Suprapubic skin (tissue), 4 donors: ENCODE data around the gene KIAA1671. TPM values are rescaled to one million over a fixed set of nuclear protein-coding genes. Genes with fewer than 3 reads are reported as not detected.

Experiments used
- DNase-seq, 2 donors: peaks; one replicate each; pipeline ENCODE4 v3.0.0-alpha.2; 2019; ENCODE audit warnings: low spot score in 2 of 2
- H3K27ac ChIP-seq: fragments of 200-600 bp; sonication (generic); one replicate; pipeline ENCODE4 v1.5.1; 2019
- H3K27me3 ChIP-seq: fragments of 200-600 bp; sonication (generic); one replicate; pipeline ENCODE4 v1.5.1; 2019
- H3K36me3 ChIP-seq: fragments of 200-600 bp; sonication (generic); one replicate; pipeline ENCODE4 v1.5.1; 2019
- H3K4me1 ChIP-seq: fragments of 200-600 bp; sonication (generic); one replicate; pipeline ENCODE4 v1.5.1; 2019
- H3K4me3 ChIP-seq: fragments of 200-600 bp; sonication (generic); one replicate; pipeline ENCODE4 v1.5.1; 2019; ENCODE audit warnings: mild to moderate bottlenecking
- H3K9me3 ChIP-seq: fragments of 200-600 bp; sonication (generic); one replicate; pipeline ENCODE4 v1.5.1; 2019
- EP300 ChIP-seq: sonication (generic); formaldehyde crosslinking; IDR thresholded peaks from one replicate; pipeline ENCODE4 v1.6.1; 2017; ENCODE audit warnings: antibody characterized with exemption
- POLR2A ChIP-seq, 2 donors: fragments of 450-650 bp; IDR thresholded peaks; one replicate each; pipeline ENCODE4 v1.6.1; 2017; ENCODE audit warnings: antibody characterized with exemption in 2 of 2, mild to moderate bottlenecking in 2 of 2, moderate library complexity in 2 of 2
- POLR2AphosphoS5 ChIP-seq, 3 donors: sonication (generic); formaldehyde crosslinking; IDR thresholded peaks; one replicate each; pipeline ENCODE4 v1.6.1; 2017; ENCODE audit warnings: antibody characterized with exemption in 3 of 3
- WGBS: methylation state at CpG from one replicate; pipeline ENCODE4 v1.1.5; 2018; 5-methylcytosine and 5-hydroxymethylcytosine counted together
- total RNA-seq, 4 donors: library from RNA; depleted of rRNA; stranded (reverse); fragments of >200 nt; gene quantifications; one replicate each; pipeline ENCODE4 v1.1.0, GENCODE V29; 2016
- TF ChIP-seq, protein P1 (sequence below), 2 donors: fragments of 200-600 bp in 1 of 2; fragments of 450-650 bp in 1 of 2; sonication (generic) in 1 of 2; IDR thresholded peaks; one replicate each; pipeline ENCODE4 v1.5.1; 2016 to 2019; ENCODE audit warnings: antibody characterized with exemption in 2 of 2, mild to moderate bottlenecking in 1 of 2, moderate library complexity in 1 of 2

KIAA1671 gene
- total RNA-seq, 4 donors from 2014 or later: 74.4 to 116 (median 97.0) TPM

DNA sequence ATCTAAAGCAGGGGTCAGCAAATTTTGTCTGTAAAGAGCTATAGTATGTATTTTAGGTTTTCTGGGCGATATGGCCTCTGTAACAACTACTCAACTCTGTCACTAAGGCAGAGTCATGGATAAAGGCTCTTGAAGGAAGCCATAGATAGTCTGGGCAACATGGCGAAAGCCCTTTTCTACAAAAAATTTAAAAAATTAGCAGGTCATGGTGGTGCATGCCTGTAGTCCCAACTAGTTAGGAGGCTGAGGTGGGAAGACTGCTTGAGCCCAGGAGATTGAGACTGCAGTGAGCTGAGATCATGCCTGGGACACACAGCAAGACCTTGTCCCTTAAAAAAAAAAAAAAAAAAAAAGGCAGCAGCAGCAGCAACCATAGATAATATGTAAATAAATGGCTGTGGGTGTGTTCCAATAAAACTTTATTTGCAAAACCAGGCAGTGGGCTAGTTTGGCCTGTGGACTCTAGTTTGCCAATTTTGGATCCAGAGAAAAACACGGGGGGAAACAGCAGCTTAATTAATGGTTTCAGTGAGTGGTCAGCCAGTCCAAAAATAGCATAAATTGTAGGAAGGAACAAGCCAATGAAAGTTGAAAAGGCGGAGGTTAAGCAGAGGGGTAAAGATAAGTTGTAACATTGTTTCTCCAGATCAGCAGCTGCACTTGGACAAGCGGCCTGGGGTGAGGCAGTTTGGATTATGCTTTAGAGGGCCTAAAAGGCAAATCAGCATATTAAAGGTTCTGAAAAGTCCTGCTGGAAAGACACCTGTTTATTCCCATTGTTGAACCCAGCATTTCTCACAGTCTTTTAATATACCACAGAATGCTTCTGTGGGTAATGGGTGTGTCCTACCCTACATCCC is 62.6 kb downstream of the KIAA1671 start:
- WGBS: 86% methylated on average over 5 of the region's 5 CpGs
- no peak overlapping the region for H3K27ac ChIP-seq
- H3K27me3 ChIP-seq: no peaks in the 10 kb centered on the region
- no peaks in the 10 kb centered on the region for H3K36me3 ChIP-seq
- no peaks in the 10 kb centered on the region for H3K9me3 ChIP-seq
- TF ChIP-seq EP300: no peak
- TF ChIP-seq POLR2AphosphoS5 (IDR thresholded peaks at IDR 0.05): no peak
- TF ChIP-seq, protein P1, sequence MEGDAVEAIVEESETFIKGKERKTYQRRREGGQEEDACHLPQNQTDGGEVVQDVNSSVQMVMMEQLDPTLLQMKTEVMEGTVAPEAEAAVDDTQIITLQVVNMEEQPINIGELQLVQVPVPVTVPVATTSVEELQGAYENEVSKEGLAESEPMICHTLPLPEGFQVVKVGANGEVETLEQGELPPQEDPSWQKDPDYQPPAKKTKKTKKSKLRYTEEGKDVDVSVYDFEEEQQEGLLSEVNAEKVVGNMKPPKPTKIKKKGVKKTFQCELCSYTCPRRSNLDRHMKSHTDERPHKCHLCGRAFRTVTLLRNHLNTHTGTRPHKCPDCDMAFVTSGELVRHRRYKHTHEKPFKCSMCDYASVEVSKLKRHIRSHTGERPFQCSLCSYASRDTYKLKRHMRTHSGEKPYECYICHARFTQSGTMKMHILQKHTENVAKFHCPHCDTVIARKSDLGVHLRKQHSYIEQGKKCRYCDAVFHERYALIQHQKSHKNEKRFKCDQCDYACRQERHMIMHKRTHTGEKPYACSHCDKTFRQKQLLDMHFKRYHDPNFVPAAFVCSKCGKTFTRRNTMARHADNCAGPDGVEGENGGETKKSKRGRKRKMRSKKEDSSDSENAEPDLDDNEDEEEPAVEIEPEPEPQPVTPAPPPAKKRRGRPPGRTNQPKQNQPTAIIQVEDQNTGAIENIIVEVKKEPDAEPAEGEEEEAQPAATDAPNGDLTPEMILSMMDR (IDR thresholded peaks at IDR 0.05): no peak
- no peak for TF ChIP-seq POLR2A (IDR thresholded peaks at IDR 0.05)
- DNase-seq: no peak
- H3K4me3 ChIP-seq: no peak overlapping the region
- peaks cover 5% of the 10 kb centered on the region for H3K4me1 ChIP-seq

DNA sequence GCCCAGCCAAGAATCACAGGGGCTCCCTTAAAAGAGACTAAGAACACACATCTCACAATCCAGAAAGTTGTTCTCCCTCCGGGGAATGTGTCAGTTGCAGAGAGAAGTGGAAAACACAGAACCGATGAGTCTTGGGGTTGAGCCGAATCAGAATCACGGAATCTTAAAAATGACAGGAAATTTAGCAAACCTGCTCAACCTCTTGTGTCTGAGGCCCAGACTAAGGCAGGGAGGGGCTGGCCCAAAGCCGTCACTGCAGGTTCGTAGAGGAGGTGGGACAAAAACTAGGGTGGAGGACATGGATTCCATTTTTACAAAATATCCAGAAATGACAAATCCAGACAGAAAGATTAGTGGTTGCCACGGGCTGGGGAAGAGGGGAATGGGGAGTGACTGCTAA is 63.8 kb downstream of the KIAA1671 start:
- Histone ChIP-seq H3K27ac (no peak overlapping the region), H3K9me3 (no peaks in the 10 kb centered on the region), H3K36me3 (no peaks in the 10 kb centered on the region), H3K4me3 (no peak overlapping the region), H3K4me1 (peaks cover 5% of the 10 kb centered on the region), H3K27me3 (no peaks in the 10 kb centered on the region)
- no peak for TF ChIP-seq POLR2AphosphoS5 (IDR thresholded peaks at IDR 0.05)
- WGBS: 90% methylated on average over 7 of the region's 7 CpGs
- no peak for DNase-seq

DNA sequence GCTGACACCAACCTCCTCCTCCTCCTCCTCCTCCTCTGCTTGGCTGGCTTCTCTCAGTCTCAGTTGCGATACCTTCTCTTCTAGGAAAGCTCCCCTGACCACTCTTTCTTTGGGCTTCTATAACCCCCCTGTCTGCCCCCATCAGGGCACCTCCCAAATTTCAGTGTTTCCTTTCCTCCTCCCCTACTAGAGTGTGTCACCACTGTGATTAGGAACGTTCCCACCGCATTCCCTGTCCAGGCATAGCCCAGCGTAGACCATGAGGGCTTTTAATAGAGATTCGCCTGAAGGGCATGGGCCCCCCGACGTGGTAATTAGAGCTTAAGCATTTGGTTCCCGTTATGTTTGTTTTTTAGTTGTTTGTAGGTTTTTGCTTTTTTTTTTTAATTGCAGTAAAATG is 65.5 kb downstream of the KIAA1671 start:
- WGBS: 76% methylated on average over 8 of the region's 8 CpGs
- no peak overlapping the region for H3K27ac ChIP-seq
- TF ChIP-seq, protein P1 (IDR thresholded peaks at IDR 0.05): no peak

DNA sequence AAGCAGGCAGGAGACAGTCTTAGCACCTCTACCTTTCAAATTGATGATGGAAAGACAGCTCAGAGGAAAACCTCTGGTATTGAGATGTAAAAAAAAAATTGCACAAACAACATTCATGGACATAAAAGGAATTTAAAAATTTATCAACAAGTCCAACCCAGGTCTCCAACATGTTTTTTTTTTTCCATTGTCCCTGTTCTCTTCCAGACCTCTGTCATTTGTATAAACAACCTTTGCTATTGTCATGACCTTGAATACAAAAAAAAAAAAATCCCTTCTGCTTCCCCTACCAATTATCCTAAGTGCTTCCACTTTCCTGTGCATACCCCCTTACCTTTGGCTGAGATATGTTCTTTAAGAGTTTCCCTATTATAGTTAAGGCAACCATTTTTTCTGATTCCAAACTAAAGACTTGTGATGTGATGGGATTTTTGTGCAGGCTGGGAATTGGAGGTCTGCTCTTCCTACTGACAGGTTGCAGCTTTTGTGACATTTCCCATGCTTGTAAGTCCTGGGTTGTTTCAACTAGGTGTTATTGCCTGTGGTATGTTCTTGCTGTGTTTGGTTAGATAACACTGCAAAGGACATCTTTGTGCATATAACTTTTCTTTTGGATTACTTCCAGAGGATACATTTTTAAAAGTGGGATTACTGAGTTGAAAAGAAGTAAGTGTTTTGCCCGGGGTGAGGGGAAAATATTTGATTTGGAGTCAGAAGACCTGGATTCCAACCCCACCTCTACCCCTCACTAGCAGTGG is 67.1 kb downstream of the KIAA1671 start:
- TF ChIP-seq, protein P1 (IDR thresholded peaks at IDR 0.05): no peak
- no peak for TF ChIP-seq POLR2AphosphoS5 (IDR thresholded peaks at IDR 0.05)
- no peak for TF ChIP-seq EP300
- TF ChIP-seq POLR2A (IDR thresholded peaks at IDR 0.05): no peak
- no peak overlapping the region for H3K27ac ChIP-seq
- H3K4me1 ChIP-seq: no peaks in the 10 kb centered on the region

More for the DNA sequence above, 65.5 kb downstream of the KIAA1671 start:
- no peak for DNase-seq
- Histone ChIP-seq H3K9me3 (no peaks in the 10 kb centered on the region), H3K27me3 (no peaks in the 10 kb centered on the region), H3K4me3 (no peak overlapping the region), H3K4me1 (no peaks in the 10 kb centered on the region), H3K36me3 (no peaks in the 10 kb centered on the region)

DNA sequence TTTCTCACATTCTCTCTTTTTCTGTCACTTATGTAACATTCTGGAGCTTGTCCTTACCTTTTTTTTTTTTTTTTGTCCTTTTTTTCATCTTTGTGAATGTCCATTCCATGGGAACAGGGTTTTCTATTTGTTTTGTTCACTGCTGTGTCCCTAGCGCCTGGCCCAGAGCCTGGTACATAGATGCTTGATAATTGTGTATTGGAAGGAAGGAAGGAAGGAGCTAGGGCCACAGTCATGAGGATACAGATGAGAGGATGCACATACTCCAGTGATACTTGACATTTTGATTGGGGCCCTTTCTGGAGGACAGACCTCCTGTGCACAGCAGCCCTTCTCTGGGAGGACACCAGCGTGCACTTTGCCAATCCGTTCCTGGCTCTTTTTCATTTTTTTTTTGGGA is 68.9 kb downstream of the KIAA1671 start:
- Histone ChIP-seq H3K4me1 (peaks cover 12% of the 10 kb centered on the region), H3K27ac (no peak overlapping the region), H3K9me3 (no peaks in the 10 kb centered on the region), H3K4me3 (no peak overlapping the region), H3K36me3 (no peaks in the 10 kb centered on the region), H3K27me3 (no peaks in the 10 kb centered on the region)
- DNase-seq: no peak
- TF ChIP-seq POLR2AphosphoS5 (IDR thresholded peaks at IDR 0.05) (no peak), POLR2A (IDR thresholded peaks at IDR 0.05) (no peak), EP300 (no peak)
- TF ChIP-seq, protein P1 (IDR thresholded peaks at IDR 0.05): no peak
- WGBS: 85% methylated on average over 3 of the region's 3 CpGs

More for the DNA sequence above, 67.1 kb downstream of the KIAA1671 start:
- H3K4me3 ChIP-seq: no peak overlapping the region
- no peaks in the 10 kb centered on the region for H3K36me3 ChIP-seq
- 80% methylated on average over 1 of the region's 1 CpG for WGBS
- H3K9me3 ChIP-seq: no peaks in the 10 kb centered on the region
- DNase-seq: no peak
- H3K27me3 ChIP-seq: no peaks in the 10 kb centered on the region
